ENCODE measurements around the gene MCM3.

DNA sequence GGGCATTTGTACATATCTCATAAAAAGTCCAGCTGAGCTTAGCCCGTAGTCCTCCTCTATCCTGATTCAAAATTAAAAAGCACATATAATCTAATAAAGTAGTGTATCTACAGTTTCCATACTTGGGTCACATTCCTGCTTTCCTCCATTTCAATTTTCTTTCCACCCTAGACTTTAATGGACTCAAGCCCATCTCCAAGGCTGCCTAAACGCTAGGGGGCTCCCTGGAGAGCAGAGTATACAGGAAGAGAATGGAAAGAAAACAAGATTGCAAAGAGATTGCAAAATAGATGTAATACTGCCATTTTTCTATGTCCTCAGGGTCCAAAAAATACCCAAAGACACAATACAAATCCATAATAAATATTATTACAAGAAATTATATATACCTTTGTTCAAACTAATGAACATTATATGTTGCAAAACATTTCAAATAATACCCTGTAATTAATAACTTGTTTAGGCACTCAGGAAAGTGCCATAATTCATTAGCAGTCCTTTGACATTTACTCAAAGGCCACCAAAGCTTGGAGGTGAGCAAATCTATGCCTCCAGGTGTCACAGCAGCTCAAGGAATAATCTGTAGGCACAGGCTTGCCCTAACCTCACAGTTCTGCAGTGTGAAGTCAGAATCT, 2.4 kb upstream of the MCM3 start:
- TF ChIP-seq, protein P1, sequence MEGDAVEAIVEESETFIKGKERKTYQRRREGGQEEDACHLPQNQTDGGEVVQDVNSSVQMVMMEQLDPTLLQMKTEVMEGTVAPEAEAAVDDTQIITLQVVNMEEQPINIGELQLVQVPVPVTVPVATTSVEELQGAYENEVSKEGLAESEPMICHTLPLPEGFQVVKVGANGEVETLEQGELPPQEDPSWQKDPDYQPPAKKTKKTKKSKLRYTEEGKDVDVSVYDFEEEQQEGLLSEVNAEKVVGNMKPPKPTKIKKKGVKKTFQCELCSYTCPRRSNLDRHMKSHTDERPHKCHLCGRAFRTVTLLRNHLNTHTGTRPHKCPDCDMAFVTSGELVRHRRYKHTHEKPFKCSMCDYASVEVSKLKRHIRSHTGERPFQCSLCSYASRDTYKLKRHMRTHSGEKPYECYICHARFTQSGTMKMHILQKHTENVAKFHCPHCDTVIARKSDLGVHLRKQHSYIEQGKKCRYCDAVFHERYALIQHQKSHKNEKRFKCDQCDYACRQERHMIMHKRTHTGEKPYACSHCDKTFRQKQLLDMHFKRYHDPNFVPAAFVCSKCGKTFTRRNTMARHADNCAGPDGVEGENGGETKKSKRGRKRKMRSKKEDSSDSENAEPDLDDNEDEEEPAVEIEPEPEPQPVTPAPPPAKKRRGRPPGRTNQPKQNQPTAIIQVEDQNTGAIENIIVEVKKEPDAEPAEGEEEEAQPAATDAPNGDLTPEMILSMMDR (IDR thresholded peaks at IDR 0.05), result peak; percentile 42 to 73 (median 49)
- TF ChIP-seq EP300 (IDR thresholded peaks at IDR 0.05), result peak in 1 of 2 donors; percentile 15
- TF ChIP-seq POLR2A (IDR thresholded peaks at IDR 0.05), result no peak

Measured in tibial nerve (tissue), 4 donors.